ENCODE data around the gene NAT9.

- TF ChIP-seq EGR1 (IDR thresholded peaks at IDR 0.05) (no peak), MAX (IDR thresholded peaks at IDR 0.05) (no peak), EP300 (IDR thresholded peaks at IDR 0.05; ENCODE audit: borderline replicate concordance) (no peak)
Observed at GRCh38 chr17:74744349-74744713, 31.8 kb downstream of the NAT9 start.
